Measurements from ENCODE around the gene INHA. TPM values are rescaled to one million over a fixed set of nuclear protein-coding genes. Genes with fewer than 3 reads are reported as not detected.

Gene INHA
- polyA plus RNA-seq, 1 of the 3 experiments (the other 2 are of a cell fraction): 1.2 TPM

DNA sequence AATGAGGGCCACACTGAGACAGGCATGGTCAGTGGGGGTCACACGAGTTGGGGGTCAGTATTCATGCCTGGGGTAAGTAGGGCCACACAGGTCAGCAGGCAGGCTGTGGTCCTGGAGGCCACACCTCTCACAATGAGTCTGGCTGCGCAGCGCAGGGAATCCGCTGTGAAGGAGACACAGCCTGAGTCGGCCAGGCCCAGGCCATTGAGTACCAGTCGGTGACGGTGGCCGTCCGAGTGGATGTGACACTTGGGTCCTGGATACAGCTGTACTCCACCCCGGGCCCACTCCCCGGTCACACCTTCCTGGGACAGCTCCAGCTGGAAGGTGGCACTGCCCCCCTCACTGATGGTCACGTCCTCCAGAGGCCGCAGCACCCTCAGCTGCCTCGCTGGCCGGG is 17.8 kb upstream of the INHA start:
- DNase-seq: no peak
- Histone ChIP-seq H3K9me3 (no peaks in the 10 kb centered on the region), H2AFZ (ENCODE audit: low read depth) (no peak overlapping the region), H3K9ac (no peak overlapping the region), H3K27ac (ENCODE audit: low read depth in 2 of 2, low read length in 1 of 2) (no peak overlapping the region), H3K4me2 (no peak overlapping the region), H4K20me1 (ENCODE audit: insufficient read depth) (no peaks in the 10 kb centered on the region), H3K4me3 (ENCODE audit: low read depth in 2 of 2, low read length in 1 of 2) (no peak overlapping the region), H3K36me3 (replicated peaks in 1 of 2; ENCODE audit: control insufficient read depth in 1 of 2, insufficient read depth in 2 of 2, low read length in 1 of 2) (no peaks in the 10 kb centered on the region), H3K4me1 (ENCODE audit: control insufficient read depth in 1 of 2, insufficient read depth in 2 of 2, low read depth in 1 of 2, low read length in 1 of 2) (peaks cover 0 to 22% of the 10 kb centered on the region in 2 experiments; a peak in 1 of 4 replicates), H3K79me2 (ENCODE audit: insufficient read depth) (no peaks in the 10 kb centered on the region), H3F3A (replicated peaks; ENCODE audit: insufficient read depth) (no peaks in the 10 kb centered on the region), H3K9me2 (no peaks in the 10 kb centered on the region), H3K27me3 (ENCODE audit: insufficient read depth) (no peaks in the 10 kb centered on the region)
- CTCF ChIA-PET: interaction anchor here (0.9 to 3.9 kb wide), 6 partner anchors 12 to 88 kb away, joined by 3 to 19 read pairs (median 4); no protein-coding TSS in a partner anchor
- POLR2A ChIA-PET: no interaction called here
- WGBS (ENCODE audit: low lambda C conversion rate): 84% methylated on average over 5 of the region's 15 CpGs
- TF ChIP-seq YY1 (IDR thresholded peaks at IDR 0.05; ENCODE audit: low read depth) (no peak), GABPA (IDR thresholded peaks at IDR 0.05; ENCODE audit: low read depth) (no peak), CHD2 (IDR thresholded peaks at IDR 0.05; ENCODE audit: low read length, partially characterized antibody) (no peak), FOXJ3 (CRISPR knock-in tag; IDR thresholded peaks at IDR 0.05) (no peak), FOXM1 (IDR thresholded peaks at IDR 0.05; ENCODE audit: low read depth) (no peak)

GRCh38 chr2:219555956-219556355 is 16.2 kb upstream of the INHA start:
- Histone ChIP-seq H3K4me2 (no peak overlapping the region), H3K36me3 (replicated peaks in 1 of 2; ENCODE audit: control insufficient read depth in 1 of 2, insufficient read depth in 2 of 2, low read length in 1 of 2) (no peaks in the 10 kb centered on the region), H3K27ac (ENCODE audit: low read depth in 2 of 2, low read length in 1 of 2) (no peak overlapping the region), H3K79me2 (ENCODE audit: insufficient read depth) (no peaks in the 10 kb centered on the region), H3K9me2 (no peaks in the 10 kb centered on the region), H3K4me1 (ENCODE audit: control insufficient read depth in 1 of 2, insufficient read depth in 2 of 2, low read depth in 1 of 2, low read length in 1 of 2) (peaks cover 0 to 16% of the 10 kb centered on the region in 2 experiments; a peak in 1 of 4 replicates), H2AFZ (ENCODE audit: low read depth) (no peak overlapping the region), H3K9me3 (no peaks in the 10 kb centered on the region), H4K20me1 (ENCODE audit: insufficient read depth) (no peaks in the 10 kb centered on the region), H3K4me3 (ENCODE audit: low read depth in 2 of 2, low read length in 1 of 2) (no peak overlapping the region), H3K27me3 (ENCODE audit: insufficient read depth) (no peaks in the 10 kb centered on the region), H3F3A (replicated peaks; ENCODE audit: insufficient read depth) (no peaks in the 10 kb centered on the region), H3K9ac (no peak overlapping the region)
- ChIA-PET POLR2A (interaction anchor here (0.7 kb wide), 1 partner anchor 203 kb away, joined by 4 read pairs; no protein-coding TSS in a partner anchor), CTCF (interaction anchor here (0.8 to 7.5 kb wide), 7 partner anchors 12 to 87 kb away, joined by 3 to 107 read pairs (median 4); partner anchors contain the start of genes CHPF, OBSL1 and TMEM198)
- TF ChIP-seq YY1 (IDR thresholded peaks at IDR 0.05; ENCODE audit: low read depth) (no peak), MXI1 (IDR thresholded peaks at IDR 0.05; ENCODE audit: low read depth, low read length) (no peak), CTCF (IDR thresholded peaks at IDR 0.05) (no peak), RXRA (IDR thresholded peaks at IDR 0.05; ENCODE audit: borderline replicate concordance, low read depth) (no peak), SMC3 (IDR thresholded peaks at IDR 0.05; ENCODE audit: low read depth, low read length) (no peak), USF2 (IDR thresholded peaks at IDR 0.05; ENCODE audit: borderline replicate concordance, low read depth, low read length) (no peak), GATA2 (CRISPR knock-in tag; IDR thresholded peaks at IDR 0.05) (no peak), EZH2phosphoT487 (IDR thresholded peaks at IDR 0.05; ENCODE audit: borderline replicate concordance, low read depth) (no peak), FOSL2 (IDR thresholded peaks at IDR 0.05; ENCODE audit: borderline replicate concordance, low read depth) (no peak), RCOR1 (IDR thresholded peaks at IDR 0.05; ENCODE audit: low read length) (no peak), ELF1 (IDR thresholded peaks at IDR 0.05) (no peak), NRF1 (IDR thresholded peaks at IDR 0.05; ENCODE audit: low read depth, low read length) (no peak), EP300 (IDR thresholded peaks at IDR 0.05; ENCODE audit: borderline replicate concordance in 1 of 2, low read depth in 1 of 2, low read length in 1 of 2) (no peak), TAF1 (IDR thresholded peaks at IDR 0.05; ENCODE audit: borderline replicate concordance, low read depth, low read length) (no peak)
- TF ChIP-seq, protein P1, sequence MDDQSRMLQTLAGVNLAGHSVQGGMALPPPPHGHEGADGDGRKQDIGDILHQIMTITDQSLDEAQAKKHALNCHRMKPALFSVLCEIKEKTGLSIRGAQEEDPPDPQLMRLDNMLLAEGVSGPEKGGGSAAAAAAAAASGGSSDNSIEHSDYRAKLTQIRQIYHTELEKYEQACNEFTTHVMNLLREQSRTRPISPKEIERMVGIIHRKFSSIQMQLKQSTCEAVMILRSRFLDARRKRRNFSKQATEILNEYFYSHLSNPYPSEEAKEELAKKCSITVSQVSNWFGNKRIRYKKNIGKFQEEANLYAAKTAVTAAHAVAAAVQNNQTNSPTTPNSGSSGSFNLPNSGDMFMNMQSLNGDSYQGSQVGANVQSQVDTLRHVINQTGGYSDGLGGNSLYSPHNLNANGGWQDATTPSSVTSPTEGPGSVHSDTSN (IDR thresholded peaks at IDR 0.05): no peak
- TF ChIP-seq, protein P2, sequence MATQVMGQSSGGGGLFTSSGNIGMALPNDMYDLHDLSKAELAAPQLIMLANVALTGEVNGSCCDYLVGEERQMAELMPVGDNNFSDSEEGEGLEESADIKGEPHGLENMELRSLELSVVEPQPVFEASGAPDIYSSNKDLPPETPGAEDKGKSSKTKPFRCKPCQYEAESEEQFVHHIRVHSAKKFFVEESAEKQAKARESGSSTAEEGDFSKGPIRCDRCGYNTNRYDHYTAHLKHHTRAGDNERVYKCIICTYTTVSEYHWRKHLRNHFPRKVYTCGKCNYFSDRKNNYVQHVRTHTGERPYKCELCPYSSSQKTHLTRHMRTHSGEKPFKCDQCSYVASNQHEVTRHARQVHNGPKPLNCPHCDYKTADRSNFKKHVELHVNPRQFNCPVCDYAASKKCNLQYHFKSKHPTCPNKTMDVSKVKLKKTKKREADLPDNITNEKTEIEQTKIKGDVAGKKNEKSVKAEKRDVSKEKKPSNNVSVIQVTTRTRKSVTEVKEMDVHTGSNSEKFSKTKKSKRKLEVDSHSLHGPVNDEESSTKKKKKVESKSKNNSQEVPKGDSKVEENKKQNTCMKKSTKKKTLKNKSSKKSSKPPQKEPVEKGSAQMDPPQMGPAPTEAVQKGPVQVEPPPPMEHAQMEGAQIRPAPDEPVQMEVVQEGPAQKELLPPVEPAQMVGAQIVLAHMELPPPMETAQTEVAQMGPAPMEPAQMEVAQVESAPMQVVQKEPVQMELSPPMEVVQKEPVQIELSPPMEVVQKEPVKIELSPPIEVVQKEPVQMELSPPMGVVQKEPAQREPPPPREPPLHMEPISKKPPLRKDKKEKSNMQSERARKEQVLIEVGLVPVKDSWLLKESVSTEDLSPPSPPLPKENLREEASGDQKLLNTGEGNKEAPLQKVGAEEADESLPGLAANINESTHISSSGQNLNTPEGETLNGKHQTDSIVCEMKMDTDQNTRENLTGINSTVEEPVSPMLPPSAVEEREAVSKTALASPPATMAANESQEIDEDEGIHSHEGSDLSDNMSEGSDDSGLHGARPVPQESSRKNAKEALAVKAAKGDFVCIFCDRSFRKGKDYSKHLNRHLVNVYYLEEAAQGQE (IDR thresholded peaks at IDR 0.05; ENCODE audit: low read depth, low read length): no peak
- 91% methylated on average over 20 of the region's 20 CpGs for WGBS (ENCODE audit: low lambda C conversion rate)
- DNase-seq: no peak
